GM13976 (cell line): ENCODE results near the gene CTU2.

ENCODE experiments used
- DNase-seq: peaks from one replicate; pipeline ENCODE4 v3.0.0; 2012; ENCODE audit warnings: low spot score
- in situ Hi-C: fragments of 300-500 bp; cut with MboI; formaldehyde crosslinking; loops from one replicate; pipeline ENCODE4 v1.12.0; 2022; ENCODE audit warnings: low sequenced_read_pairs, mixed read lengths, inconsistent platforms; ENCODE audit not compliant: unreplicated experiment
- TF ChIP-seq, protein P1 (sequence below): IDR thresholded peaks from 2 replicates; pipeline ENCODE4 v1.5.1; 2012; ENCODE audit warnings: borderline replicate concordance, mild to moderate bottlenecking; ENCODE audit not compliant: insufficient read depth; ENCODE audit errors: extremely low read depth, missing control alignments, control extremely low read depth

The CTU2 gene

DNA sequence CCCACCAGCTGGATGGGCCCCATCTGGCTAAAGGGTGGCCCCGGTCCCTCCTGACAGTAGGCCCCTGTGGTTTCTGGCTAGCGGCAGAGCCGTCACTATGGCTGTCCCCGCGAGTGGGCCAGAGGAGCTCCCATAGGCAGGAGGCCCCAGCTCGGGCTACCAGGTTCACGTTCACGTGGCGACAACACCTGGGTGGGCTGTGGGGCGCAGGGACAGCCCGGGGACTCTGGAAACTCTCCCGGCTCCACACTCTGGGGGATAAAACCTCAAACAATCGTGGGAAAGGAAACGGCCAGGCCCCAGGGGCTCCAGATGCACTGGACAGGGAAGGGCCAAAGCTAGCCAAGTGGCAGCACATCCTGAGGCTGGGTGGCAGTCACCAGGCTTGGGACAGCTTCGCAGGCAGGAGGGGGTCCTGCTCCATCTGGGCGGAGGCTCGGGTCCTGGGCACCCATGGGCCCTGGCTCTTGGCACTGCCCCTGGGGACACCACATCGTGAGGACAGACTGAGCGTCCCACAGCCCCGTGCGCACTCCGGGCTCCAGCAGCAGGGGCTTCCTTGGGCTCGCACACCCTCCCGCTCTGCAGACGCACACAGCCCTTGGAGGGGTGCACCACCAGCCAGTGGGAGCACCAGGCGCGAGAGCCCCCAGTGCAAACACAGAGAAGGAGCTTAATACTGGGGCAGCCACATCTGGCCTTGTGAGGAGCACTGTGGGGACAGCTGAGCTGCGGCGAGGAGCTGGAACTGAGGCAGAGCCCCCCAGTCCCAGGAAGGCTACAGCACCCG, 4.5 kb upstream of the CTU2 start:
- TF ChIP-seq, protein P1, sequence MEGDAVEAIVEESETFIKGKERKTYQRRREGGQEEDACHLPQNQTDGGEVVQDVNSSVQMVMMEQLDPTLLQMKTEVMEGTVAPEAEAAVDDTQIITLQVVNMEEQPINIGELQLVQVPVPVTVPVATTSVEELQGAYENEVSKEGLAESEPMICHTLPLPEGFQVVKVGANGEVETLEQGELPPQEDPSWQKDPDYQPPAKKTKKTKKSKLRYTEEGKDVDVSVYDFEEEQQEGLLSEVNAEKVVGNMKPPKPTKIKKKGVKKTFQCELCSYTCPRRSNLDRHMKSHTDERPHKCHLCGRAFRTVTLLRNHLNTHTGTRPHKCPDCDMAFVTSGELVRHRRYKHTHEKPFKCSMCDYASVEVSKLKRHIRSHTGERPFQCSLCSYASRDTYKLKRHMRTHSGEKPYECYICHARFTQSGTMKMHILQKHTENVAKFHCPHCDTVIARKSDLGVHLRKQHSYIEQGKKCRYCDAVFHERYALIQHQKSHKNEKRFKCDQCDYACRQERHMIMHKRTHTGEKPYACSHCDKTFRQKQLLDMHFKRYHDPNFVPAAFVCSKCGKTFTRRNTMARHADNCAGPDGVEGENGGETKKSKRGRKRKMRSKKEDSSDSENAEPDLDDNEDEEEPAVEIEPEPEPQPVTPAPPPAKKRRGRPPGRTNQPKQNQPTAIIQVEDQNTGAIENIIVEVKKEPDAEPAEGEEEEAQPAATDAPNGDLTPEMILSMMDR: no peak
- in situ Hi-C loops: no loop called here
- DNase-seq: no peak

GRCh38 chr16:88702371-88703210, 3.7 kb upstream of the CTU2 start:
- no peak for DNase-seq
- in situ Hi-C loops: no loop called here
- TF ChIP-seq, protein P1: no peak

GRCh38 chr16:88703486-88704309, 2.6 kb upstream of the CTU2 start:
- DNase-seq: no peak
- in situ Hi-C loops: no loop called here
- TF ChIP-seq, protein P1: no peak

DNA sequence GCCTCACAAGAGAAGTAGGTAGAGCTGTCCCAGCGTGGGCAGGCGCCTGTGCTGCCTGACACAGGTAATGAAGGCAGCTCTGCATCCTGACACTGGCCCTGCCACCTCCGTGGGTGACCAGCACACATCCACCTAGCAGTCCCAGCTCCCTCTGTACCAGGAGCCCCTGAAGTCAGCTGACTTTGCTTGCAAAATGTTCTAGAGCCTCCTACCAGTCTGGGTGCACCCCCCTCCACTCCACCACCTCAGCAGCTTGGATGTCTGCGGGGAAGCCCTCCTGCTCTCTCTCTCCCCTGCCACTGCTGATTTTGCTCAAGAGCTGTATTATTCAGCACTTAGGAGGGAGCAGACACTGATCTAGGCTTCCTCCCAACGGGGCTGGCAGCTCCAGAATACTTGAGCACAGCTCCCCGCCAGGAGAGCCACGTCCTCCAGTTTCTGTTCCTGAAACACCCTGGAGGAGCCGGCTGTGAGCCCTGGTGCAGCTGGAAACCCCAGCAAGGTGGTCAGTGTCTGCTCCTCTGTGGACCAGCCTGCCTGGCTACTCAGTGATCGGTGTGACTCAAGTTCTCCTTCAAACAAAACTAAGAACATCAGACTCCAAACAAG, 1.1 kb upstream of the CTU2 start:
- TF ChIP-seq, protein P1: no peak
- DNase-seq: no peak
- in situ Hi-C loops: no loop called here

GRCh38 chr16:88705801-88706228, 488 bp upstream of the CTU2 start:
- no peak for DNase-seq
- TF ChIP-seq, protein P1: no peak
- in situ Hi-C loops: no loop called here
